Measurements from ENCODE around the gene ALCAM. TPM values are rescaled to one million over a fixed set of nuclear protein-coding genes. Genes with fewer than 3 reads are reported as not detected.

ALCAM gene
- total and polyA plus RNA-seq, 2 of the 8 experiments (the other 6 are each of a cell fraction or from before 2014, with no cell fraction given): 10.8 to 33.0 TPM

GRCh38 chr3:105539897-105540296 lies 173.2 kb downstream of the ALCAM start:
- ChIA-PET CTCF (ENCODE audit: partially characterized antibody) (interaction anchor here (0.6 kb wide), 1 partner anchor 638 kb away, joined by 3 read pairs; no protein-coding TSS in a partner anchor), POLR2A (ENCODE audit: partially characterized antibody) (no interaction called here)
- H2BK120ac ChIP-seq (replicated peaks; ENCODE audit: low read depth, low read length): no peak overlapping the region
- H3K23me2 ChIP-seq (ENCODE audit: low read depth, low read length): no peaks in the 10 kb centered on the region
- H4K8ac ChIP-seq (ENCODE audit: extremely low read depth, insufficient read depth, low read length): no peak overlapping the region
- H2BK12ac ChIP-seq (ENCODE audit: low read depth, low read length): no peak overlapping the region
- H3K18ac ChIP-seq (ENCODE audit: extremely low read depth, low read length): no peak overlapping the region
- H4K20me1 ChIP-seq (replicated peaks in 1 of 2; ENCODE audit: control insufficient read depth in 1 of 2, insufficient read depth in 2 of 2, low read length in 2 of 2): no peaks in the 10 kb centered on the region
- no peaks in the 10 kb centered on the region for H3K79me2 ChIP-seq (ENCODE audit: control insufficient read depth in 1 of 2, insufficient read depth in 2 of 2, low read length in 2 of 2)
- H3K23ac ChIP-seq (ENCODE audit: insufficient read length): no peak overlapping the region
- no peak overlapping the region for H3K4me2 ChIP-seq (ENCODE audit: insufficient read depth in 1 of 2, low read depth in 2 of 2, low read length in 2 of 2)
- H2AFZ ChIP-seq (ENCODE audit: low read length): no peak overlapping the region
- H2BK20ac ChIP-seq (ENCODE audit: low read length): no peak overlapping the region
- H3K27me3 ChIP-seq (replicated peaks in 1 of 4; ENCODE audit: control insufficient read depth in 3 of 4, extremely low read depth in 1 of 4, insufficient read depth in 3 of 4, low read length in 3 of 4): no peaks in the 10 kb centered on the region
- no peak overlapping the region for H3K4ac ChIP-seq (replicated peaks; ENCODE audit: insufficient read length, low read depth, low read length)
- DNase-seq (ENCODE audit: low read depth in 1 of 2, low spot score in 2 of 2): no peak
- TF ChIP-seq EZH2 (IDR thresholded peaks at IDR 0.05; ENCODE audit: low read depth, low read length, severe bottlenecking): no peak
- no peak for TF ChIP-seq JUN (IDR thresholded peaks at IDR 0.05; ENCODE audit: low read depth, low read length)
- no peak for TF ChIP-seq SIX5 (IDR thresholded peaks at IDR 0.05; ENCODE audit: low read depth, low read length)
- TF ChIP-seq SP4 (IDR thresholded peaks at IDR 0.05; ENCODE audit: low read length): no peak
- no peak for TF ChIP-seq SIRT6 (IDR thresholded peaks at IDR 0.05; ENCODE audit: low read length)
- TF ChIP-seq SIN3A (conservative IDR thresholded peaks at IDR 0.05 in 1 of 2, IDR thresholded peaks at IDR 0.05 in 1 of 2; ENCODE audit: low read depth in 1 of 2, low read length in 2 of 2): no peak
- TF ChIP-seq TEAD4 (IDR thresholded peaks at IDR 0.05; ENCODE audit: low read depth, low read length): no peak
- no peak for TF ChIP-seq KDM4A (IDR thresholded peaks at IDR 0.05; ENCODE audit: low read depth, low read length, severe bottlenecking)
- no peaks in the 10 kb centered on the region for H3K79me1 ChIP-seq (ENCODE audit: low read depth, low read length)
- peaks cover 0 to 36% (median 5%) of the 10 kb centered on the region in 4 experiments; a peak in 4 of 8 replicates for H3K36me3 ChIP-seq (ENCODE audit: control insufficient read depth in 2 of 4, insufficient read depth in 4 of 4, low read length in 3 of 4)
- no peak overlapping the region for H2AK5ac ChIP-seq (ENCODE audit: low read depth, low read length)
- 90% methylated on average over 3 of the region's 3 CpGs; no CpG with 5 or more reads in 1 of the 2 experiments for WGBS, 2 experiments (ENCODE audit: extremely low coverage in 1 of 2, insufficient coverage in 1 of 2, insufficient read length in 1 of 2, insufficient replicate concordance in 2 of 2, low coverage in 1 of 2, low lambda C conversion rate in 2 of 2, missing lambda C conversion rate in 1 of 2)
- no peak overlapping the region for H2BK15ac ChIP-seq (ENCODE audit: low read length)
- no peak for FAIRE-seq
- no peak overlapping the region for H3K27ac ChIP-seq (ENCODE audit: low read depth, low read length)
- H4K91ac ChIP-seq (replicated peaks; ENCODE audit: insufficient read length, low read length): no peak overlapping the region
- no peak overlapping the region for H3K9ac ChIP-seq (replicated peaks in 1 of 4; ENCODE audit: extremely low read depth in 1 of 4, low read depth in 3 of 4, low read length in 3 of 4)
- no peak overlapping the region for H2BK5ac ChIP-seq (ENCODE audit: low read depth, low read length)
- no peak overlapping the region for H4K5ac ChIP-seq (ENCODE audit: insufficient read length, low read depth, low read length)
- no peaks in the 10 kb centered on the region for H3K9me3 ChIP-seq (ENCODE audit: insufficient read depth in 2 of 2, low read depth in 1 of 2, low read length in 1 of 2)
- H3K14ac ChIP-seq (ENCODE audit: insufficient read length): no peak overlapping the region
- no peak overlapping the region for H3K56ac ChIP-seq (replicated peaks; ENCODE audit: insufficient read length, low read depth, low read length)
- no peaks in the 10 kb centered on the region for H3K4me1 ChIP-seq (replicated peaks in 1 of 4; ENCODE audit: control insufficient read depth in 3 of 4, insufficient read depth in 4 of 4, low read length in 3 of 4)
- no peak overlapping the region for H3K4me3 ChIP-seq (ENCODE audit: extremely low read depth in 1 of 4, insufficient read depth in 2 of 4, low read depth in 3 of 4, low read length in 4 of 4)

All from H1 (cell line).